ENCODE results near the gene ALOX15B. TPM values are rescaled to one million over a fixed set of nuclear protein-coding genes. Genes with fewer than 3 reads are reported as not detected.
A peak's percentile ranks its signal among the peaks of the same experiment; 100 is the strongest.

ALOX15B gene
- polyA plus RNA-seq, 3 donors, result 1.7 to 2.8 (median 2.0) TPM

DNA sequence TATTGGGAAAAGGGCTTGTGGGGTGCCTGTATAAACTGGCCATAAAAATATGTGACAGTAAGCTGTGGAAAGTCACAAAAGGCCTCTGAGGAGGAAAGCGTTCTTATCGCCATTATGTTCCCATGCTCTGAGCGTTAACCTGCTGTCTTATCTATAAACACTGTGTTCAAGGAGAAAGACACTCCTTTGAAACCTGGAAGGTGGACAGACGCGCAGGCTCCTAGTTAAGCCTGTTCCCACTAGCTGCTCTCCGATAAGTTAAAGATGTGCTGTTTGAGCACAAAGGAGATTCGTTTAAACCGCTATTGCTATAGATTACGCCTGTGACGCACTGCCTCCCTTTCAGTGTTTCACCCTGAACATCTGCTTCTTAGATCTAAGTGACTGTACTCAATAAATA lies 43.4 kb downstream of the ALOX15B start:
- Mint-ChIP-seq H3K4me3 (no peak overlapping the region), H3K27me3 (ENCODE audit: low read depth in 3 of 3) (peaks cover 26 to 54% (median 36%) of the 10 kb centered on the region in 3 donors), H3K27ac (no peak overlapping the region), H3K9me3 (peaks cover 0 to 7% (median 2%) of the 10 kb centered on the region in 7 donors), H3K4me1 (peaks cover 9% of the 10 kb centered on the region), H3K36me3 (peaks cover 0 to 3% of the 10 kb centered on the region in 2 donors)
- Histone ChIP-seq H3K4me3 (replicated peaks in 1 of 3; ENCODE audit: low read depth in 2 of 3, low read length in 3 of 3) (no peak overlapping the region), H3K36me3 (replicated peaks in 1 of 2; ENCODE audit: control insufficient read depth in 1 of 2, insufficient read depth in 2 of 2, low read length in 2 of 2) (no peaks in the 10 kb centered on the region), H4K20me1 (ENCODE audit: insufficient read depth, low read length) (no peaks in the 10 kb centered on the region), H3K27me3 (ENCODE audit: control insufficient read depth in 2 of 2, insufficient read depth in 2 of 2, low read length in 2 of 2) (peaks cover 0 to 32% of the 10 kb centered on the region in 2 donors), H3K9me3 (replicated peaks in 1 of 2; ENCODE audit: control insufficient read depth in 1 of 2, insufficient read depth in 1 of 2, low read length in 2 of 2) (no peaks in the 10 kb centered on the region), H3K4me2 (replicated peaks; ENCODE audit: extremely low read depth, low read length, poor library complexity, severe bottlenecking) (no peak overlapping the region), H3K27ac (ENCODE audit: low read depth in 1 of 2, low read length in 2 of 2) (no peak overlapping the region), H3K9ac (ENCODE audit: insufficient read depth, low read length, poor library complexity, severe bottlenecking) (no peak overlapping the region), H3K4me1 (ENCODE audit: control insufficient read depth in 1 of 2, insufficient read depth in 2 of 2, low read length in 2 of 2) (peaks cover 15 to 17% of the 10 kb centered on the region in 2 donors), H3K79me2 (ENCODE audit: insufficient read depth, low read length) (no peaks in the 10 kb centered on the region), H2AFZ (ENCODE audit: insufficient read depth, low read depth, low read length, poor library complexity, severe bottlenecking) (no peak overlapping the region)
- no peak for DNase-seq
- TF ChIP-seq, protein P1, sequence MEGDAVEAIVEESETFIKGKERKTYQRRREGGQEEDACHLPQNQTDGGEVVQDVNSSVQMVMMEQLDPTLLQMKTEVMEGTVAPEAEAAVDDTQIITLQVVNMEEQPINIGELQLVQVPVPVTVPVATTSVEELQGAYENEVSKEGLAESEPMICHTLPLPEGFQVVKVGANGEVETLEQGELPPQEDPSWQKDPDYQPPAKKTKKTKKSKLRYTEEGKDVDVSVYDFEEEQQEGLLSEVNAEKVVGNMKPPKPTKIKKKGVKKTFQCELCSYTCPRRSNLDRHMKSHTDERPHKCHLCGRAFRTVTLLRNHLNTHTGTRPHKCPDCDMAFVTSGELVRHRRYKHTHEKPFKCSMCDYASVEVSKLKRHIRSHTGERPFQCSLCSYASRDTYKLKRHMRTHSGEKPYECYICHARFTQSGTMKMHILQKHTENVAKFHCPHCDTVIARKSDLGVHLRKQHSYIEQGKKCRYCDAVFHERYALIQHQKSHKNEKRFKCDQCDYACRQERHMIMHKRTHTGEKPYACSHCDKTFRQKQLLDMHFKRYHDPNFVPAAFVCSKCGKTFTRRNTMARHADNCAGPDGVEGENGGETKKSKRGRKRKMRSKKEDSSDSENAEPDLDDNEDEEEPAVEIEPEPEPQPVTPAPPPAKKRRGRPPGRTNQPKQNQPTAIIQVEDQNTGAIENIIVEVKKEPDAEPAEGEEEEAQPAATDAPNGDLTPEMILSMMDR (IDR thresholded peaks at IDR 0.05), result no peak
- intact Hi-C loops (cut with micrococcal nuclease), result no loop called here
- WGBS (ENCODE audit: insufficient coverage), result 91% methylated on average over 4 of the region's 10 CpGs

DNA sequence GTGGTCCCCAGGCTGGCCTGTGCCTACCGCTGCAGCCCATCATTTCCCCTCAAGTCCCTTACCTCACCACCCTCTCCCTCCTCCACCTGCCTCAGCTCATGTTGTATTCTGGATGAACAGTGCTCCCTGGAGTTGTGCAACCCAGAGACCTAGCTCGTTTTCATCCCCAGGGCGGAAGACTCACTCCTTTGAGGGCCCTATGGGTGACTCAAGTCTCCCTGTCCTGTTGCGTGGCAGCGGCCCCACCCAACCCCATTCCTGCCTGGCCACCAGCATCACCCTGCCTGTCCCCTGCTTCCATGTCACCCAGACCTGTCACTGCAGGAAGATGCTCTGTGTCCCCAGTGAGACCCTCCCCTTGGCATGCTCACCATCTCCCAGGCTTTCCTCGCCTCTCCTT lies 45.4 kb downstream of the ALOX15B start:
- Histone ChIP-seq H3K9me3 (replicated peaks in 1 of 2; ENCODE audit: control insufficient read depth in 1 of 2, insufficient read depth in 1 of 2, low read length in 2 of 2) (no peaks in the 10 kb centered on the region), H4K20me1 (ENCODE audit: insufficient read depth, low read length) (no peaks in the 10 kb centered on the region), H3K36me3 (replicated peaks in 1 of 2; ENCODE audit: control insufficient read depth in 1 of 2, insufficient read depth in 2 of 2, low read length in 2 of 2) (no peaks in the 10 kb centered on the region), H2AFZ (ENCODE audit: insufficient read depth, low read depth, low read length, poor library complexity, severe bottlenecking) (no peak overlapping the region), H3K27me3 (ENCODE audit: control insufficient read depth in 2 of 2, insufficient read depth in 2 of 2, low read length in 2 of 2) (peaks cover 0 to 16% of the 10 kb centered on the region in 2 donors), H3K9ac (ENCODE audit: insufficient read depth, low read length, poor library complexity, severe bottlenecking) (no peak overlapping the region), H3K4me2 (replicated peaks; ENCODE audit: extremely low read depth, low read length, poor library complexity, severe bottlenecking) (no peak overlapping the region), H3K4me1 (ENCODE audit: control insufficient read depth in 1 of 2, insufficient read depth in 2 of 2, low read length in 2 of 2) (peaks cover 11 to 12% of the 10 kb centered on the region in 2 donors), H3K27ac (ENCODE audit: low read depth in 1 of 2, low read length in 2 of 2) (no peak overlapping the region), H3K4me3 (replicated peaks in 1 of 3; ENCODE audit: low read depth in 2 of 3, low read length in 3 of 3) (no peak overlapping the region), H3K79me2 (ENCODE audit: insufficient read depth, low read length) (no peaks in the 10 kb centered on the region)
- no peak overlapping the region for H3K4me3 Mint-ChIP-seq
- TF ChIP-seq, protein P1 (IDR thresholded peaks at IDR 0.05), result no peak
- H3K27ac Mint-ChIP-seq, result peak overlapping the region in 1 of 7 donors; percentile 9
- no peak for DNase-seq
- H3K9me3 Mint-ChIP-seq, result peaks cover 0 to 2% (median 0%) of the 10 kb centered on the region in 7 donors
- H3K36me3 Mint-ChIP-seq, result no peaks in the 10 kb centered on the region
- intact Hi-C loops (cut with micrococcal nuclease), result no loop called here
- peaks cover 25 to 51% (median 30%) of the 10 kb centered on the region in 3 donors for H3K27me3 Mint-ChIP-seq (ENCODE audit: low read depth in 3 of 3)
- peaks cover 6% of the 10 kb centered on the region for H3K4me1 Mint-ChIP-seq
- 75% methylated on average over 5 of the region's 6 CpGs for WGBS (ENCODE audit: insufficient coverage)
